Keratinocyte (primary cell): ENCODE measurements around the gene FSIP1. TPM values are rescaled to one million over a fixed set of nuclear protein-coding genes. Genes with fewer than 3 reads are reported as not detected.

Experiments used
- DNase-seq: peaks from one replicate; pipeline ENCODE4 v3.0.0-alpha.2; 2011; ENCODE audit warnings: low read depth, missing footprints, low spot score
- FAIRE-seq: peaks from 2 replicates; lab custom pipeline; 2011; peaks lifted over from hg19 to GRCh38; lab: Jason Lieb, UNC
- H2AFZ ChIP-seq: 2 replicates; pipeline ENCODE4 v1.6.0; 2012; ENCODE audit warnings: low read length, control low read depth, inconsistent platforms; ENCODE audit not compliant: control insufficient read depth
- H3K27ac ChIP-seq: 2 replicates; pipeline ENCODE4 v1.5.1; 2011; ENCODE audit warnings: low read length; ENCODE audit not compliant: control insufficient read depth, insufficient read depth
- H3K27me3 ChIP-seq: 3 replicates; pipeline ENCODE4 v1.6.0; 2011; ENCODE audit warnings: low read length; ENCODE audit not compliant: control insufficient read depth, insufficient read depth; ENCODE audit errors: extremely low read depth
- H3K36me3 ChIP-seq, 2 experiments: 2 replicates in 1 of 2; 3 replicates in 1 of 2; pipeline ENCODE4 v1.5.1; 2011; ENCODE audit warnings: low read length in 2 of 2, mild to moderate bottlenecking in 1 of 2; ENCODE audit not compliant: control insufficient read depth in 2 of 2, insufficient read depth in 2 of 2; ENCODE audit errors: extremely low read depth in 1 of 2
- H3K4me1 ChIP-seq: 3 replicates; pipeline ENCODE4 v1.5.1; 2011; ENCODE audit warnings: low read length; ENCODE audit not compliant: control insufficient read depth, insufficient read depth; ENCODE audit errors: extremely low read depth
- H3K4me2 ChIP-seq: 3 replicates; pipeline ENCODE4 v1.6.0; 2011; ENCODE audit warnings: low read depth, low read length; ENCODE audit not compliant: control insufficient read depth, insufficient read depth; ENCODE audit errors: extremely low read depth
- H3K4me3 ChIP-seq, 3 experiments: fragments of 200-600 bp in 1 of 3; sonication (generic) in 1 of 3; 2 replicates in 2 of 3; 3 replicates in 1 of 3; pipeline ENCODE4 v1.5.1; 2011 to 2016; ENCODE audit warnings: low read length in 3 of 3, mild to moderate bottlenecking in 3 of 3, control low read depth in 2 of 3, inconsistent platforms in 1 of 3, low read depth in 1 of 3, mixed read lengths in 1 of 3, mixed run types in 1 of 3, moderate library complexity in 1 of 3; ENCODE audit not compliant: control insufficient read depth in 2 of 3, insufficient read depth in 2 of 3; ENCODE audit errors: extremely low read depth in 1 of 3
- H3K79me2 ChIP-seq: 2 replicates; pipeline ENCODE4 v1.6.0; 2012; ENCODE audit warnings: low read length; ENCODE audit not compliant: control insufficient read depth, insufficient read depth
- H3K9ac ChIP-seq: 3 replicates; pipeline ENCODE4 v1.6.0; 2011; ENCODE audit warnings: low read length; ENCODE audit not compliant: control insufficient read depth, insufficient read depth; ENCODE audit errors: extremely low read depth
- H3K9me1 ChIP-seq: 3 replicates; pipeline ENCODE4 v1.6.0; 2011; ENCODE audit warnings: low read length; ENCODE audit not compliant: control insufficient read depth, insufficient read depth; ENCODE audit errors: extremely low read depth
- H3K9me3 ChIP-seq: 2 replicates; pipeline ENCODE4 v1.5.1; 2012; ENCODE audit warnings: low read depth, low read length; ENCODE audit not compliant: control insufficient read depth
- H4K20me1 ChIP-seq: 3 replicates; pipeline ENCODE4 v1.6.0; 2011; ENCODE audit warnings: low read length; ENCODE audit not compliant: control insufficient read depth, insufficient read depth; ENCODE audit errors: extremely low read depth
- EZH2 ChIP-seq: IDR thresholded peaks from one replicate; pipeline ENCODE4 v1.6.1; 2012; ENCODE audit warnings: inconsistent platforms, mild to moderate bottlenecking, low read length, moderate library complexity
- dilution Hi-C: fragments of 300-500 bp; cut with MboI; formaldehyde crosslinking; loops from one replicate; pipeline ENCODE4 v1.7.0; 2020; ENCODE audit warnings: low sequenced_read_pairs; ENCODE audit not compliant: extremely low pct_ligation_motif_present
- polyA plus RNA-seq, 5 experiments: library from polyadenylated mRNA; depleted of rRNA in 3 of 5; stranded (reverse) in 3 of 5; stranded (forward) in 1 of 5; unstranded in 1 of 5; fragments of >200 nt; gene quantifications; 1 replicate in 1 of 5; 2 replicates in 3 of 5; 3 replicates in 1 of 5; pipeline versions ENCODE4 v1.2.1 to v1.2.3, GENCODE V29; 2011 to 2012; ENCODE audit warnings: missing spikeins in 2 of 5, low read depth in 1 of 5, low replicate concordance in 1 of 5
- TF ChIP-seq, protein P1 (sequence below), 3 experiments: IDR thresholded peaks in 1 of 3; conservative IDR thresholded peaks in 1 of 3; optimal IDR thresholded peaks in 1 of 3; 2 replicates in 2 of 3; 3 replicates in 1 of 3; pipeline versions ENCODE3 to v1.5.1; 2011; ENCODE audit warnings: low read length in 3 of 3, mild to moderate bottlenecking in 3 of 3, moderate library complexity in 2 of 3, control low read depth in 1 of 3, inconsistent platforms in 1 of 3; ENCODE audit not compliant: insufficient read depth in 2 of 3; ENCODE audit errors: extremely low read depth in 1 of 3

Gene FSIP1
- polyA plus RNA-seq, 1 donor (not counting 4 experiments of a cell fraction or from before 2014, with no cell fraction given) = 1.5 TPM

DNA sequence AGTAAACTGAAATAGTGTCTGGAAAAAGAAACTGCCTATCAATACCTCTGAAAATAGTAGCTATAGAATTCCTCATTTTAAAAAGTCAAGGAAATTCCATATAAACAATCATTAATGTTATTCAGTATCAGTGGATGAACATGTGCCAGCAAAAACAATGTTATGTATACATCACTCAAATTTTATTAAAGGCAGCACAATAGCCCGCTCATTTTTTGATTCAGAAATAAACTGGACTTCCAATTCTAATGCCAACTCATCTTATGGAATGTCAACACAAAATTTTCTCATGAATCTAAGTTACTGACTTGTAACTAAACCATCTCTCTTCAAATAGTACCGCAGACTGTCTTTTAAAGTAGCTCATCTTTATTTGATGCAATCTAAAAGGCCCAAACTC, 182.8 kb downstream of the FSIP1 start:
- Histone ChIP-seq H2AFZ (no peak overlapping the region), H3K27me3 (no peaks in the 10 kb centered on the region), H3K27ac (no peak overlapping the region), H3K36me3 (peaks cover 4 to 8% of the 10 kb centered on the region in 2 experiments), H3K79me2 (no peaks in the 10 kb centered on the region), H3K4me1 (no peaks in the 10 kb centered on the region), H3K9me3 (no peaks in the 10 kb centered on the region), H3K4me2 (no peak overlapping the region), H3K9ac (no peak overlapping the region), H3K9me1 (no peaks in the 10 kb centered on the region), H4K20me1 (peaks cover 9% of the 10 kb centered on the region), H3K4me3 (no peak overlapping the region)
- dilution Hi-C loops = no loop called here
- FAIRE-seq (no peak), DNase-seq (no peak)
- no peak for TF ChIP-seq EZH2

DNA sequence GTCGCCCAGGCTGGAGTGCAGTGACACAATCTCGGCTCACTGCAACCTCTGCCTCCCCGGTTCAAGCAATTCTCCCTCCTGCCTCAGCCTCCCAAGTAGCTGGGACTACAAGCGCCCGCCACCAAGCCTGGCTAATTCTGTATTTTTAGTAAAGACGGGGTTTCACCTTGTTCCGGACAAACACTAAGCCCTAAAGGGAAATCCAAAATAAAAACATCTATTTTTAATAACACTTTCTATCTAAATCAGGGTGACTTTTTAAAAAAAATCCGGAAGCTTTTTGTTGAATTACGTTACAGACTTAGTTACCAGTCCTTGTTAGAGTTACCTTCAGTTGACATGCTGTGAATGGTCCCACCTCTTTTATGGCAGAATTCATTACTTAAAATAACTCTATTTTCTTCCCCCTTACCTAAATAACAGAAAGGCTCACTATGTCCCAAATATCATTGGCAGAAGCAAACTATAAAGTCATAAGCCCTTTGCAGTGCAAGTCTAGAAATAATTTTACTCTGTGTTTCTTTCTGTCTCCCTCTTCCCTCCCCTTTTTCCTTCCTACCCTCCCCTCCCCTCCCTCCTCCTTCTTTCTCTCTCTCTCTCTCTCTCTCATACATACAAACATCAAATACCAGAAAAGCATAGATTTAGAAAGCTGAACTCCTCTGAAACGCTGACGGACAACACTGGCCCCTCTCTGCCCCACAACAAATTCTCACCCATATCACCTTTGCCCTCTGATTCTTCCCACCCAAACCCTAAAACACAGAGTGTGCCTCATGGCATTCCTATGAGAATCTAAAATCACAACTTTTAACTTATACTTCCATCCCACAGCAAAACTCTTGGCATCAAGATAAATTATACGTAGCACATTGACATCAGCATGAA, 183.4 kb downstream of the FSIP1 start:
- no peak overlapping the region for H3K27ac ChIP-seq
- no peak overlapping the region for H2AFZ ChIP-seq
- no peaks in the 10 kb centered on the region for H3K4me1 ChIP-seq
- no peaks in the 10 kb centered on the region for H3K79me2 ChIP-seq
- no peak for DNase-seq
- no peaks in the 10 kb centered on the region for H3K9me3 ChIP-seq
- no peak for FAIRE-seq
- H3K27me3 ChIP-seq = no peaks in the 10 kb centered on the region
- dilution Hi-C loops = no loop called here
- TF ChIP-seq, protein P1, sequence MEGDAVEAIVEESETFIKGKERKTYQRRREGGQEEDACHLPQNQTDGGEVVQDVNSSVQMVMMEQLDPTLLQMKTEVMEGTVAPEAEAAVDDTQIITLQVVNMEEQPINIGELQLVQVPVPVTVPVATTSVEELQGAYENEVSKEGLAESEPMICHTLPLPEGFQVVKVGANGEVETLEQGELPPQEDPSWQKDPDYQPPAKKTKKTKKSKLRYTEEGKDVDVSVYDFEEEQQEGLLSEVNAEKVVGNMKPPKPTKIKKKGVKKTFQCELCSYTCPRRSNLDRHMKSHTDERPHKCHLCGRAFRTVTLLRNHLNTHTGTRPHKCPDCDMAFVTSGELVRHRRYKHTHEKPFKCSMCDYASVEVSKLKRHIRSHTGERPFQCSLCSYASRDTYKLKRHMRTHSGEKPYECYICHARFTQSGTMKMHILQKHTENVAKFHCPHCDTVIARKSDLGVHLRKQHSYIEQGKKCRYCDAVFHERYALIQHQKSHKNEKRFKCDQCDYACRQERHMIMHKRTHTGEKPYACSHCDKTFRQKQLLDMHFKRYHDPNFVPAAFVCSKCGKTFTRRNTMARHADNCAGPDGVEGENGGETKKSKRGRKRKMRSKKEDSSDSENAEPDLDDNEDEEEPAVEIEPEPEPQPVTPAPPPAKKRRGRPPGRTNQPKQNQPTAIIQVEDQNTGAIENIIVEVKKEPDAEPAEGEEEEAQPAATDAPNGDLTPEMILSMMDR (optimal IDR thresholded peaks at IDR 0.05 in 1 of 3, IDR thresholded peaks at IDR 0.05 in 1 of 3, conservative IDR thresholded peaks at IDR 0.05 in 1 of 3; ENCODE audit: extremely low read depth in 1 of 3, insufficient read depth in 2 of 3, low read length in 3 of 3) = no peak
- no peak for TF ChIP-seq EZH2
- no peaks in the 10 kb centered on the region for H3K9me1 ChIP-seq
- no peak overlapping the region for H3K9ac ChIP-seq
- no peak overlapping the region for H3K4me2 ChIP-seq
- H3K36me3 ChIP-seq = peaks cover 4 to 11% of the 10 kb centered on the region in 2 experiments
- peaks cover 12% of the 10 kb centered on the region for H4K20me1 ChIP-seq
- H3K4me3 ChIP-seq = no peak overlapping the region
